ENCODE measurements around the gene HTT. TPM values are rescaled to one million over a fixed set of nuclear protein-coding genes. Genes with fewer than 3 reads are reported as not detected.

The HTT gene
- total RNA-seq, 8 experiments from 2014 or later, result 21.9 to 102 (median 30.1) TPM

DNA sequence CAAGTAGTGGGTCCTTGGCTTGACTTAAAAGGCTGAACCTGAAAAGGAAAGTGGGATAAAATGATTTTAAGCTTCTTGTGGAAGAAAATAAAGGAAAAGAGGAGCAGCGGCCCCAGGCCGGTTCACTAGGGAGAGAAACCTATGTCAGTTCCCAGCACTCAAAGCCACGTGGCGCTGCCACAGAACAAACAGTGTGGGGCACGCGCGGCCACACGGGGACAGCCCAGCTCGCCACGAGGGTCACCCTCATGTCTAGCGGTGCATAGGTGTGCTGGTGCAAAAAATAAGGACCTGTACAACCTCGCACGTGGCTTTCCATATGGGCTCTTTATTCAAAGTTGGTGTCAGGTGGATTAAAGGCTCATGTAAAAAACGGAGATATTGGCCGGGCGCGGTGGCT, 191.6 kb downstream of the HTT start:
- 78 to 100% (median 91%) methylated on average over 2 to 11 of the region's 17 CpGs; no CpG with 5 or more reads in 4 of the 10 experiments for WGBS, 10 experiments
- in situ Hi-C loops (cut with MboI; ENCODE audit: low pct_unique_long_range_greater_than_20kb in 2 of 9, low sequenced_read_pairs in 9 of 9, unreplicated experiment in 9 of 9), result no loop called here
- peaks cover 0 to 4% of the 10 kb centered on the region in 2 donors for H3K4me1 ChIP-seq (replicated peaks in 1 of 2)
- no peak overlapping the region for H3K27ac ChIP-seq
- ATAC-seq (replicated peaks in 6 of 8), result no peak
- H3K4me3 ChIP-seq, result no peak overlapping the region

DNA sequence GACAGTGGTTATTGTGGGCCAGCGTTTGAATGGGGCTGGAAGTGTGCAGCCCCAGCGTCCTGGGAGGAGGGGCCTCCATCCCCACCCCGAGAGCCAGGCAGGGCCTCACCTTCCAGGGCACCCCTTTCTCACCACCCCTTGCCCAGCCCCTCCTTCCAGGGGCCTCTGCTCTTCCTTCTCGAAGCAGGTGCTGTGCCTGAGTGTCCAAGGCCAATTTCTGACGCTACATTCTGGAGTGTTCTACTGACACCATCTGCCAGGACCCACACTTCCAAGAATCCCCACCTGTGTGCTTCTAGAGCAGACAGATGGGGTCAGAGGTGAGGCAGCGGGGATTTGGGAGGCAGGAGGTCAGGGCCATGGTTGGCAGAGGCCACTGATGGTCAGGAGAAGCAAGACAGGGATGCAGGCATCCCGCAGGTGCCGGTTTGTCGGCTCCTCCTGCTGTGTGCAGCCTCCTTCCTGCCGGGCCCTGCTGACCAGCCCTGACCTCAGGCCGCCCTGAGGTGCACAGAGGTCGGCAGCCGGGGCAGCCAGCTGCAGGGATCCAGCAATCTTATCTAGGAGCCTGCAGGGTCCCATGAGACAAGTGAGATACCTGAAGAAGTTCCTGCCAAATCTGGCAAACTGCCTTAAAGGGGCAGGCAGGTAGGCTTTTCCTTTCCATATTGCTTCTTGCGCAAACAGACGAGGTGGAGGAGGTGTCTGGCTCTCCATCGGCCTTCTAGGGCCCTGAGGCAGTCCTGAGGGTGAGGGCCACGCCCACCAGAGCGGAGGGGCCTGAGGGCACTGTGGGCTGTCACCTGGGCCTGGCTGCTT, 193.3 kb downstream of the HTT start:
- peak in 3 of 8 experiments; percentile 25 to 63 (median 27) for ATAC-seq (replicated peaks in 6 of 8)
- no peak overlapping the region for H3K27ac ChIP-seq
- 33 to 100% (median 85%) methylated on average over 1 to 9 of the region's 18 CpGs; no CpG with 5 or more reads in 4 of the 10 experiments for WGBS, 10 experiments
- in situ Hi-C loops (cut with MboI; ENCODE audit: low pct_unique_long_range_greater_than_20kb in 2 of 9, low sequenced_read_pairs in 9 of 9, unreplicated experiment in 9 of 9), result no loop called here
- peaks cover 0 to 4% of the 10 kb centered on the region in 2 donors for H3K4me1 ChIP-seq (replicated peaks in 1 of 2)
- no peak overlapping the region for H3K4me3 ChIP-seq

DNA sequence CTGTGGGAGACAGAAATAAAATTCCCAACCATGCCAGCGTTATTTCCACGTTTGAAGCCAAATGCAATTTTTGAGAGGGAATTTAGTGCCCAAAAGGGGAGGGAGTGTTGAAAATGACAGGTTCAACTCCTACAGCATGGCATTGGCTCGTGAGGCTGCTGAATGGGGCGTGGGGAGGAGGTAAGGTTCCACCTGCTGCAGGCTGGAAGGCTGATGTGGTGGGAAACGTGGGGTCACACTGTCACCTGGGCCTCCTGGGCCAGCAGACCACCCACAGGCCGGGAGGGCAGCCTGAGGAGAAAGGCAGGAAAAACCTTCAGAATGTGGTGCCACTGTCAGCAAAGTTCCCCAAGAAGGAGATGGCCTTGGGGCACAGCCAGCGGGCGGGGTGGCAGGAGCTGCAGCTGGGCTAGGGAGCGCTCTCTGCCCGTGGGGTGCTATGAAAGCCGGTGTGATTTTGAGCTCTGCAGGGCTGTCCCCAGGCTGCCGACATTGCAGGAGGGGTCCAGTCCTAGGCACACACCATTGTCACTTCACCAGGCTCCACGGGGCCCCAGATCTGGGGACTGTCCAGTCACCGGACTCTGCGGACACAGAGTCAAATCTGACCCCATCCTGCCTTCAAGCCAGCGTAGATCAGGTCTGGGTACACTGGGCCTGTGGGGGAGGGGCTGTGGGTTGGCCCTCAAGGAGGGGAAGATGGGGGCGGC, 194.1 kb downstream of the HTT start:
- no peak overlapping the region for H3K4me3 ChIP-seq
- peaks cover 0 to 1% of the 10 kb centered on the region in 2 donors for H3K4me1 ChIP-seq (replicated peaks in 1 of 2)
- WGBS, 10 experiments, result 28 to 100% (median 79%) methylated on average over 1 to 5 of the region's 17 CpGs; no CpG with 5 or more reads in 5 of the 10 experiments
- in situ Hi-C loops (cut with MboI; ENCODE audit: low pct_unique_long_range_greater_than_20kb in 2 of 9, low sequenced_read_pairs in 9 of 9, unreplicated experiment in 9 of 9), result no loop called here
- peak in 6 of 8 experiments; percentile 4 to 50 (median 30) for ATAC-seq (replicated peaks in 6 of 8)
- H3K27ac ChIP-seq, result no peak overlapping the region

DNA sequence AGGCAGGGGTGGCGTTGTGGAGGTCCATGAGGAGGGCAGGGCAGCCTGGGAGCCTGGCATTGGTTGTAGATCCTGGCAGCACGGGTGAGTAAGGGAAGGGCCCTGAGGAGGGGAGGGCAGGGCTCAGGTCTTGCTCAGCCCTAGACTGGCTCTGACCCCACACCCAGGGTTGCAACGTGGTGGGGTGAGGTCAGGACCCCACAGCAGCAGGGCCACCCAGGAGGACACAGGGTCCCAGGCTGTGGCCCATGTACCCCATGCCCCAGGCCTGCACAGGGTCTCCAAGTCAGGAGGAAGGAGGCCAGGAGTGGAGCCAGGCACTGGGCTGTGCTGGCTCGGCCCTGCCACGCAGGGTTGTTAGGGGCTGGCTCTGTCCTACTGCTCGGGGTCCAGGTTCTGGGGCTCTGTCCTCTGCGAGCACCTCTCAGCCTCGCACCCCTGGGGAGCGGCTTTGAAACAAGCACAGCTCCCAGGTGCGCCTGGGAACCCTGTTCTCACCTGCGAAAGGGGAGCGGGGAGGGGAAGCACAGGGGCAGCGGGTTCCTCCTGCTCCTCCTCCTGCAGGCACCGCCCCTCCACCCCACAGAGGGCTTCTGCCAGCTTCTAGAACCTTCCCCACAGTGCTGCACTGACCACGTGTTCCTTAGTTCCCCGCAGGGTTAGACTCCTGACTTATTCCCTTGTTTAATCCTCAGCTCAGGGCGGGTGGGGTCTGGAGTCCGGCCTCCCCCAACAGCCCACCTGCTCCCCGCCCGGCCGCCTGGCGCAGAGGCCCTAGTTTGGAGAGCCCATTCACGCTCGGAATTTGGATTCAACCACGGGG, 194.8 kb downstream of the HTT start:
- no peak overlapping the region for H3K4me3 ChIP-seq
- H3K4me1 ChIP-seq (replicated peaks in 1 of 2), result no peaks in the 10 kb centered on the region
- WGBS, 10 experiments, result 20 to 93% (median 88%) methylated on average over 1 to 11 of the region's 25 CpGs; no CpG with 5 or more reads in 5 of the 10 experiments
- peak in 4 of 8 experiments; percentile 21 to 41 (median 24) for ATAC-seq (replicated peaks in 6 of 8)
- in situ Hi-C loops (cut with MboI; ENCODE audit: low pct_unique_long_range_greater_than_20kb in 2 of 9, low sequenced_read_pairs in 9 of 9, unreplicated experiment in 9 of 9), result no loop called here
- no peak overlapping the region for H3K27ac ChIP-seq

DNA sequence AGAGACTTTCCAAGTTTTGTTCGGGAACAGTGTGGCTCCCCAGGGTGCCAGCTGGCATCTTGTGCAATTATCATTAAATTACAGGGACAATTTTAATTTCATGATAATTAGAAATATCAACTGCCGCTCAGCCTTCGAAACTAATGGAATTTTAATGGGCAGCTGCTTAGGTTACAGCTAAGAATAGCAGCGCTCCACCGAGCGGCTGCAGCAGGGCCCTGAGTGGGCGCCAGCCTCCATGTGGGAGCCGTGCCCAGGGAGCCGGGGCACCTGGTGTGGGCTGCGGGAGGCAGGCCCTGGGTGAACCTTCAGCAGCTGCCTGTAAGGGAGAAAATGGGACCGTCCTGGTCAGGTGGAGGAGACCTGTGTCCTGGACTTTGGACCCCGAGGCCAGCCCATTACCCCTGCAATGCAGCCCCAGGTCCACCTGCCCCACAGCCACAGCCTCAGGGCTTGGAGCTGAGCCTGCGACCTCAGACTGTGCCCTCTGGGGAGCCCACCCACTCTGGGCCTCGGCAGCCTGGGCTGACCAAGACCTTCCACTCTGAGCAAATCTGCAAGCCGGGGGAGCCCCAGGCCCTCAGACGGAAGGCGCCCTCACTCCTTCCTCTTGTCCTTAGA, 195.6 kb downstream of the HTT start:
- ATAC-seq (replicated peaks in 6 of 8), result peak in 2 of 8 experiments; percentile 32 to 53
- no peak overlapping the region for H3K27ac ChIP-seq

DNA sequence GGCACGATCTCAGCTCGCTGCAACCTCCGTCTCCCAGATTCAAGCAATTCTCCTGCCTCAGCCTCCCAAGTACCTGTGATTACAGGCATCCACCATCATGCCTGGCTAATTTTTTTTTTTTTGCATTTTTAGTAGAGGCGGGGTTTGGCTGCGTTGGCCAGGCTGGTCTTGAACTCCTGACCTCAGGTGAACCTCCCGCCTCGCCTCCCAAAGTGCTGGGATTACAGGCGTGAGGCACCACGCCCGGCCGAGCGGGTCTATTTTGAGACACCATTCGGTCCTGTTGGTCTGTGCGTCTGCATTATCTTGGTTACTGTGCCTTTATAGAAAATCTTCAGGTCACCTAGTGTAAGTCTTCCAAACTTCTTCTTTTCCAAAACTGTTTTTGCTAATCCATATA, 196.7 kb downstream of the HTT start:
- ATAC-seq (replicated peaks in 6 of 8), result no peak
- no peaks in the 10 kb centered on the region for H3K4me1 ChIP-seq (replicated peaks in 1 of 2)
- 63 to 100% (median 80%) methylated on average over 1 to 10 of the region's 14 CpGs; no CpG with 5 or more reads in 1 of the 10 experiments for WGBS, 10 experiments
- H3K4me3 ChIP-seq, result no peak overlapping the region
- no peak overlapping the region for H3K27ac ChIP-seq
- in situ Hi-C loops (cut with MboI; ENCODE audit: low pct_unique_long_range_greater_than_20kb in 2 of 9, low sequenced_read_pairs in 9 of 9, unreplicated experiment in 9 of 9), result no loop called here

More for the DNA sequence above, 195.6 kb downstream of the HTT start:
- H3K4me1 ChIP-seq (replicated peaks in 1 of 2), result no peaks in the 10 kb centered on the region
- no peak overlapping the region for H3K4me3 ChIP-seq
- in situ Hi-C loops (cut with MboI; ENCODE audit: low pct_unique_long_range_greater_than_20kb in 2 of 9, low sequenced_read_pairs in 9 of 9, unreplicated experiment in 9 of 9), result no loop called here
- 29 to 100% (median 86%) methylated on average over 1 to 6 of the region's 17 CpGs; no CpG with 5 or more reads in 3 of the 10 experiments for WGBS, 10 experiments

DNA sequence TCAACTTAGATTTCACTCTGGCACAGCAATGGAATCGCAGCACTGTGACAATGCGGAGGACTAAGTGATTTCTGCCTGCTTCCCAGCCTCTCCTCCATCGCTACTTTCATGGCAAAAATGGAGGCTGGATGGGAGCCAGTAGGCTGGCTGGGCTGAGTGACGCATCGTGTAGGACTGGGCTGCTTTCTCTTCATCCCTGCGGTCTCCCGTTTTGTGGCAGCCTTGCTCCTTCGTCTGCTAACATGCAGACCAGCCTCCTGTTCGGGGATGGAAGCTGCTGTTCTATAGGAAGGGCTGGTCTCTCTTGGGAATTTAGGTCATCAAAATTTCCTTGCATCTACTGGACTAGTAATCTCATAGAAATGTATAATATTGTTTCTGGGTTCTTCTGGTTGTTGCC, 202.5 kb downstream of the HTT start:
- ATAC-seq (replicated peaks in 6 of 8), result no peak
- Histone ChIP-seq H3K4me1 (replicated peaks in 1 of 2) (no peaks in the 10 kb centered on the region), H3K4me3 (no peak overlapping the region), H3K27ac (no peak overlapping the region)
- 41 to 100% (median 83%) methylated on average over 1 to 8 of the region's 9 CpGs for WGBS, 10 experiments
- in situ Hi-C loops (cut with MboI; ENCODE audit: low pct_unique_long_range_greater_than_20kb in 2 of 9, low sequenced_read_pairs in 9 of 9, unreplicated experiment in 9 of 9), result no loop called here

DNA sequence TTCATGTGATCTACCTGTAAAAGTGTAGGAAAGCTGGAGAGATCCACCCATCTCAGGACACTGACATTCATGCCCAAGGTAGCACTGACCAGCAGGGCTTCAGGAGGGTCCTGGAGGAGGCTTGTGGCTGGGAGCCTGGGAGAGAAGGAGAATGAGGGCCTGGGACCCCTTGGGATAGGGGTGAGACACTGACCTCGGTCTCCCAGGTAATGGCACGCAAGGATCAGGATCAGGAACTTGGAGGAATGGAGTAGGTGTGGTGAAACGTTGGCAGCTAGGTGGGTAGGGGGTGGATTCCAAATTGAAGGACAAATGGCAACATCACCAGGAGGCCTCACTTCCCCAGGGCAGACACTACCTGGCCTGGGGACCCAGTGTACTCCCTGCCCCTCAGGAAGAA, 206.0 kb downstream of the HTT start:
- in situ Hi-C loops (cut with MboI; ENCODE audit: low pct_unique_long_range_greater_than_20kb in 2 of 9, low sequenced_read_pairs in 9 of 9, unreplicated experiment in 9 of 9), result no loop called here
- H3K4me1 ChIP-seq (replicated peaks in 1 of 2), result no peaks in the 10 kb centered on the region
- H3K4me3 ChIP-seq, result no peak overlapping the region
- H3K27ac ChIP-seq, result no peak overlapping the region
- WGBS, 10 experiments, result 50 to 80% methylated on average over 1 to 2 of the region's 3 CpGs; no CpG with 5 or more reads in 8 of the 10 experiments
- ATAC-seq (replicated peaks in 6 of 8), result no peak

DNA sequence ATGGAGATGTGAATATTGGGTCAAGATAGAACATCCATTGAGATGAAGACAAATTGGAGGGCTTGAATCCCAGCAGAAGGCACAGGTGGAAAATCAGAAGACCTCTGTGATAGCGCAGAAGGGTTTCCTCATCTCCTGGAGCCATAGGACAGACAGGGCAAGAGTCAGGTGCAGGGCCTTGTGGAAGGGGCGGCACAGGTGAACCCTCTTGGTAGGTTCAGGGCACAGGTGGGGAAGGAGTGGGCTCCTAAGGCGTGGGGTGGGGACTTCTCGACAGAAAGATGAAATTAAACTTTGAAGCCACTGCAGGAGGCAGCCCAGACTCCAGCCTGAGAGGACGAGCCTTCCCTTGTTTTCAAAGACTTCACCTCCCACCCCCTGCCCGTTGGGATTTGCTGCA, 209.0 kb downstream of the HTT start:
- WGBS, 10 experiments, result 10 to 100% (median 60%) methylated on average over 1 to 3 of the region's 6 CpGs; no CpG with 5 or more reads in 7 of the 10 experiments
- Histone ChIP-seq H3K4me1 (replicated peaks in 1 of 2) (no peaks in the 10 kb centered on the region), H3K4me3 (no peak overlapping the region), H3K27ac (no peak overlapping the region)
- in situ Hi-C loops (cut with MboI; ENCODE audit: low pct_unique_long_range_greater_than_20kb in 2 of 9, low sequenced_read_pairs in 9 of 9, unreplicated experiment in 9 of 9), result no loop called here
- ATAC-seq (replicated peaks in 6 of 8), result no peak

DNA sequence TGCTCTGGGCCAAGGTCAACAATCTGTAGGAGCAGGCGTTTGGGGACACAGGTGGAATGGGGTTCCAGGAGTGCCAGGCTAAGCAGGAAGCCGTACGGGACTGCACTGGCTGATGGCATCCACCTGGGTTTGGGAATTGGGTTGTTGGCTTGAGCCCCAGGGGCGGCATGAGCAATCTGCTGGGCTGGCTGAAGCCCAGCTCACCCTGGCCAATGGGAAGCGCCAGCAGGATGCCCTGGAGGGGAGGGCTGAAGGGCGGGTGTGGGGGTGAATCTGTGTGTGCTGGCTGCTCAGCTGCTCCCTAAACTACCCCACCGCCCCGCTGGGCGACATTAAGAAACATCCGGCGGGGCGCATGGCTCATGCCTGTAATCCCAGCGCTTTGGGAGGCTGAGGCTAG, 209.4 kb downstream of the HTT start:
- H3K4me3 ChIP-seq, result no peak overlapping the region
- no peaks in the 10 kb centered on the region for H3K4me1 ChIP-seq (replicated peaks in 1 of 2)
- H3K27ac ChIP-seq, result no peak overlapping the region
- ATAC-seq (replicated peaks in 6 of 8), result no peak
- WGBS, 10 experiments, result 92 to 100% methylated on average over 2 to 5 of the region's 13 CpGs; no CpG with 5 or more reads in 8 of the 10 experiments
- in situ Hi-C loops (cut with MboI; ENCODE audit: low pct_unique_long_range_greater_than_20kb in 2 of 9, low sequenced_read_pairs in 9 of 9, unreplicated experiment in 9 of 9), result no loop called here

DNA sequence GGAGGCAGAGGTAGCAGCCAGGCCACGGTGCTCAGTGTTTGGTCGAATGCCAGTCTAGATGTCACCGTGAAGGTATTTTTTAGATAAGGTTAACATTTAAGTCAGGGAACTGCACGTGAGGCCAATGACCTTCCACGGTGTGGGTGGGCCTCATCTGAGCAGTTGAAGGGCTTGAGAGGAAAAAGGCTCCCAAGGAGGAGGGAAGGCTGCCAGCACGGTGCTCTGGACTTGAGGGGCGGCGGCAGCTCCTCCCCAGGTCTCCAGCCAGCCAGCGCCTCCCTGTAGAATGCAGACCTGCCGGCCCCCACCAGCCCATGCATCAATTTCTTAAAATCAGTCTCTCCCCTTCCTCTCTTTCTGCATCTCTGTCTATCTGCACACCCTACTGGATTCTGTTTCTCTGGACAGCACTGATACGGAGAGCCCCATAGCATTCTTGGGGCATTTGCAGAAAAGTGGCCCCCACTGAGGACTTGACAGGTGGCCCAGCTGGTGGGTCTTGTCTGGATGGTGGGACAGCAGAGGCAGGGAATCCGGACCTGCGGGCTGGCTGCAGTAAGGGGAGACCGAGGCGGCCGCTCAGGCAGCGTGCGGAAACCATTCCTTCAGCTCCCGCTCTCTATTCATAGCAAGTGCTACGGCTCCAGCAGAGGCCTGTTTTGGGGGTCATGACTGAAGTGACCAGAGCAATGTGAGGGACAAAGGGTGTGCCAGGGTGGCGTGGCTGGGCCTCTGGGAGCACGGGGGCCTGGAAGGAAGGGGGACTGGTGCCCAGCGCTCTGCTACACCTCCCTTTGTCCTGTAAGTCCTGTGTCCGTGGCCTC, 210.5 kb downstream of the HTT start:
- Histone ChIP-seq H3K4me3 (no peak overlapping the region), H3K4me1 (replicated peaks in 1 of 2) (no peaks in the 10 kb centered on the region), H3K27ac (no peak overlapping the region)
- in situ Hi-C loops (cut with MboI; ENCODE audit: low pct_unique_long_range_greater_than_20kb in 2 of 9, low sequenced_read_pairs in 9 of 9, unreplicated experiment in 9 of 9), result no loop called here
- ATAC-seq (replicated peaks in 6 of 8), result no peak
- WGBS, 10 experiments, result 60 to 100% (median 84%) methylated on average over 1 to 15 of the region's 24 CpGs; no CpG with 5 or more reads in 2 of the 10 experiments

All from motor neuron (in vitro differentiated cells).